ENCODE data around the gene SLC12A2. TPM values are rescaled to one million over a fixed set of nuclear protein-coding genes. Genes with fewer than 3 reads are reported as not detected.

Gene SLC12A2
- polyA plus RNA-seq, 1 of the 3 experiments (the other 2 are of a cell fraction), result 5.6 TPM

DNA sequence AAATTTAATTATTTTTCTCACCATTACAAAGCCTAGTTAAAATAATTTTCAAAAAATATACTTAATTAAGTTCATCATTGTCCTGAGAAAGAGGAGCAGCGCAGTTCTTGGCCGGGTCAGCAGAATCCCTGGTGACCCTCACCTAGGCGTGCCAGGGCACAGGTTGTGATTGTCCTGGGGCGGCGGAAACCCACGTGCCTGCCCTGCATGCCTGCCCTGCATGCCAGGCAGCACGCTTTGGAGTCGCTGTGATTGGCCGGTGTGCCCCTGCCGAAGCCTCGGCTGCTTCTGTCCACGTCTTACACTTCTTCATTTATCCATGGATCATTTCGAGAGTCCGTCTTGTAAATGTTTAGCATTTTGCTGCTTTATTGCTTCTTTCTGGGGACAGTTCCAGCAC is 25.6 kb downstream of the SLC12A2 start:
- Histone ChIP-seq H3K27ac (ENCODE audit: low read depth in 2 of 2, low read length in 1 of 2) (no peak overlapping the region), H3K9me2 (no peaks in the 10 kb centered on the region), H3K36me3 (replicated peaks in 1 of 2; ENCODE audit: control insufficient read depth in 1 of 2, insufficient read depth in 2 of 2, low read length in 1 of 2) (peaks cover 2 to 7% of the 10 kb centered on the region in 2 experiments), H3K4me3 (ENCODE audit: low read depth in 2 of 2, low read length in 1 of 2) (no peak overlapping the region), H2AFZ (ENCODE audit: low read depth) (no peak overlapping the region), H3K27me3 (ENCODE audit: insufficient read depth) (no peaks in the 10 kb centered on the region), H3K4me1 (ENCODE audit: control insufficient read depth in 1 of 2, insufficient read depth in 2 of 2, low read depth in 1 of 2, low read length in 1 of 2) (no peaks in the 10 kb centered on the region), H3F3A (replicated peaks; ENCODE audit: insufficient read depth) (peaks cover 7% of the 10 kb centered on the region), H4K20me1 (ENCODE audit: insufficient read depth) (no peaks in the 10 kb centered on the region), H3K9ac (no peak overlapping the region), H3K4me2 (no peak overlapping the region), H3K9me3 (no peaks in the 10 kb centered on the region), H3K79me2 (ENCODE audit: insufficient read depth) (peaks cover 9% of the 10 kb centered on the region; the same call in 1 of the 2 replicates)
- ChIA-PET POLR2A (no interaction called here), CTCF (no interaction called here)
- no peak for TF ChIP-seq FOXM1 (IDR thresholded peaks at IDR 0.05; ENCODE audit: low read depth)
- TF ChIP-seq RAD21 (IDR thresholded peaks at IDR 0.05; ENCODE audit: low read length), result no peak
- TF ChIP-seq NRF1 (IDR thresholded peaks at IDR 0.05; ENCODE audit: low read depth, low read length), result no peak
- TF ChIP-seq GATA2 (CRISPR knock-in tag; IDR thresholded peaks at IDR 0.05), result no peak
- TF ChIP-seq RCOR1 (IDR thresholded peaks at IDR 0.05; ENCODE audit: low read length), result no peak
- TF ChIP-seq, protein P1, sequence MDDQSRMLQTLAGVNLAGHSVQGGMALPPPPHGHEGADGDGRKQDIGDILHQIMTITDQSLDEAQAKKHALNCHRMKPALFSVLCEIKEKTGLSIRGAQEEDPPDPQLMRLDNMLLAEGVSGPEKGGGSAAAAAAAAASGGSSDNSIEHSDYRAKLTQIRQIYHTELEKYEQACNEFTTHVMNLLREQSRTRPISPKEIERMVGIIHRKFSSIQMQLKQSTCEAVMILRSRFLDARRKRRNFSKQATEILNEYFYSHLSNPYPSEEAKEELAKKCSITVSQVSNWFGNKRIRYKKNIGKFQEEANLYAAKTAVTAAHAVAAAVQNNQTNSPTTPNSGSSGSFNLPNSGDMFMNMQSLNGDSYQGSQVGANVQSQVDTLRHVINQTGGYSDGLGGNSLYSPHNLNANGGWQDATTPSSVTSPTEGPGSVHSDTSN (IDR thresholded peaks at IDR 0.05), result no peak
- no peak for TF ChIP-seq ELF1 (IDR thresholded peaks at IDR 0.05)
- no peak for TF ChIP-seq FOSL2 (IDR thresholded peaks at IDR 0.05; ENCODE audit: borderline replicate concordance, low read depth)
- TF ChIP-seq, protein P2, sequence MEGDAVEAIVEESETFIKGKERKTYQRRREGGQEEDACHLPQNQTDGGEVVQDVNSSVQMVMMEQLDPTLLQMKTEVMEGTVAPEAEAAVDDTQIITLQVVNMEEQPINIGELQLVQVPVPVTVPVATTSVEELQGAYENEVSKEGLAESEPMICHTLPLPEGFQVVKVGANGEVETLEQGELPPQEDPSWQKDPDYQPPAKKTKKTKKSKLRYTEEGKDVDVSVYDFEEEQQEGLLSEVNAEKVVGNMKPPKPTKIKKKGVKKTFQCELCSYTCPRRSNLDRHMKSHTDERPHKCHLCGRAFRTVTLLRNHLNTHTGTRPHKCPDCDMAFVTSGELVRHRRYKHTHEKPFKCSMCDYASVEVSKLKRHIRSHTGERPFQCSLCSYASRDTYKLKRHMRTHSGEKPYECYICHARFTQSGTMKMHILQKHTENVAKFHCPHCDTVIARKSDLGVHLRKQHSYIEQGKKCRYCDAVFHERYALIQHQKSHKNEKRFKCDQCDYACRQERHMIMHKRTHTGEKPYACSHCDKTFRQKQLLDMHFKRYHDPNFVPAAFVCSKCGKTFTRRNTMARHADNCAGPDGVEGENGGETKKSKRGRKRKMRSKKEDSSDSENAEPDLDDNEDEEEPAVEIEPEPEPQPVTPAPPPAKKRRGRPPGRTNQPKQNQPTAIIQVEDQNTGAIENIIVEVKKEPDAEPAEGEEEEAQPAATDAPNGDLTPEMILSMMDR (IDR thresholded peaks at IDR 0.05), result no peak
- TF ChIP-seq TCF12 (IDR thresholded peaks at IDR 0.05), result no peak
- TF ChIP-seq SIN3A (IDR thresholded peaks at IDR 0.05; ENCODE audit: borderline replicate concordance, low read depth, low read length), result no peak
- TF ChIP-seq, protein P3, sequence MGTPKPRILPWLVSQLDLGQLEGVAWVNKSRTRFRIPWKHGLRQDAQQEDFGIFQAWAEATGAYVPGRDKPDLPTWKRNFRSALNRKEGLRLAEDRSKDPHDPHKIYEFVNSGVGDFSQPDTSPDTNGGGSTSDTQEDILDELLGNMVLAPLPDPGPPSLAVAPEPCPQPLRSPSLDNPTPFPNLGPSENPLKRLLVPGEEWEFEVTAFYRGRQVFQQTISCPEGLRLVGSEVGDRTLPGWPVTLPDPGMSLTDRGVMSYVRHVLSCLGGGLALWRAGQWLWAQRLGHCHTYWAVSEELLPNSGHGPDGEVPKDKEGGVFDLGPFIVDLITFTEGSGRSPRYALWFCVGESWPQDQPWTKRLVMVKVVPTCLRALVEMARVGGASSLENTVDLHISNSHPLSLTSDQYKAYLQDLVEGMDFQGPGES (IDR thresholded peaks at IDR 0.05; ENCODE audit: low read depth, low read length), result no peak
- TF ChIP-seq FOXJ3 (CRISPR knock-in tag; IDR thresholded peaks at IDR 0.05), result no peak
- TF ChIP-seq, protein P4, sequence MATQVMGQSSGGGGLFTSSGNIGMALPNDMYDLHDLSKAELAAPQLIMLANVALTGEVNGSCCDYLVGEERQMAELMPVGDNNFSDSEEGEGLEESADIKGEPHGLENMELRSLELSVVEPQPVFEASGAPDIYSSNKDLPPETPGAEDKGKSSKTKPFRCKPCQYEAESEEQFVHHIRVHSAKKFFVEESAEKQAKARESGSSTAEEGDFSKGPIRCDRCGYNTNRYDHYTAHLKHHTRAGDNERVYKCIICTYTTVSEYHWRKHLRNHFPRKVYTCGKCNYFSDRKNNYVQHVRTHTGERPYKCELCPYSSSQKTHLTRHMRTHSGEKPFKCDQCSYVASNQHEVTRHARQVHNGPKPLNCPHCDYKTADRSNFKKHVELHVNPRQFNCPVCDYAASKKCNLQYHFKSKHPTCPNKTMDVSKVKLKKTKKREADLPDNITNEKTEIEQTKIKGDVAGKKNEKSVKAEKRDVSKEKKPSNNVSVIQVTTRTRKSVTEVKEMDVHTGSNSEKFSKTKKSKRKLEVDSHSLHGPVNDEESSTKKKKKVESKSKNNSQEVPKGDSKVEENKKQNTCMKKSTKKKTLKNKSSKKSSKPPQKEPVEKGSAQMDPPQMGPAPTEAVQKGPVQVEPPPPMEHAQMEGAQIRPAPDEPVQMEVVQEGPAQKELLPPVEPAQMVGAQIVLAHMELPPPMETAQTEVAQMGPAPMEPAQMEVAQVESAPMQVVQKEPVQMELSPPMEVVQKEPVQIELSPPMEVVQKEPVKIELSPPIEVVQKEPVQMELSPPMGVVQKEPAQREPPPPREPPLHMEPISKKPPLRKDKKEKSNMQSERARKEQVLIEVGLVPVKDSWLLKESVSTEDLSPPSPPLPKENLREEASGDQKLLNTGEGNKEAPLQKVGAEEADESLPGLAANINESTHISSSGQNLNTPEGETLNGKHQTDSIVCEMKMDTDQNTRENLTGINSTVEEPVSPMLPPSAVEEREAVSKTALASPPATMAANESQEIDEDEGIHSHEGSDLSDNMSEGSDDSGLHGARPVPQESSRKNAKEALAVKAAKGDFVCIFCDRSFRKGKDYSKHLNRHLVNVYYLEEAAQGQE (IDR thresholded peaks at IDR 0.05; ENCODE audit: low read depth, low read length), result no peak
- no peak for TF ChIP-seq TEAD4 (IDR thresholded peaks at IDR 0.05; ENCODE audit: borderline replicate concordance, insufficient read depth)
- TF ChIP-seq, protein P5, sequence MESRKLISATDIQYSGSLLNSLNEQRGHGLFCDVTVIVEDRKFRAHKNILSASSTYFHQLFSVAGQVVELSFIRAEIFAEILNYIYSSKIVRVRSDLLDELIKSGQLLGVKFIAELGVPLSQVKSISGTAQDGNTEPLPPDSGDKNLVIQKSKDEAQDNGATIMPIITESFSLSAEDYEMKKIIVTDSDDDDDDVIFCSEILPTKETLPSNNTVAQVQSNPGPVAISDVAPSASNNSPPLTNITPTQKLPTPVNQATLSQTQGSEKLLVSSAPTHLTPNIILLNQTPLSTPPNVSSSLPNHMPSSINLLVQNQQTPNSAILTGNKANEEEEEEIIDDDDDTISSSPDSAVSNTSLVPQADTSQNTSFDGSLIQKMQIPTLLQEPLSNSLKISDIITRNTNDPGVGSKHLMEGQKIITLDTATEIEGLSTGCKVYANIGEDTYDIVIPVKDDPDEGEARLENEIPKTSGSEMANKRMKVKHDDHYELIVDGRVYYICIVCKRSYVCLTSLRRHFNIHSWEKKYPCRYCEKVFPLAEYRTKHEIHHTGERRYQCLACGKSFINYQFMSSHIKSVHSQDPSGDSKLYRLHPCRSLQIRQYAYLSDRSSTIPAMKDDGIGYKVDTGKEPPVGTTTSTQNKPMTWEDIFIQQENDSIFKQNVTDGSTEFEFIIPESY (IDR thresholded peaks at IDR 0.05; ENCODE audit: borderline replicate concordance, low read depth), result no peak
- TF ChIP-seq MXI1 (IDR thresholded peaks at IDR 0.05; ENCODE audit: low read depth, low read length), result no peak
- no peak for TF ChIP-seq RXRA (IDR thresholded peaks at IDR 0.05; ENCODE audit: borderline replicate concordance, low read depth)
- DNase-seq, result no peak
- WGBS (ENCODE audit: low lambda C conversion rate), result 96% methylated on average over 14 of the region's 14 CpGs
